PC-9 (cell line): Measurements from ENCODE around the gene MATCAP1. TPM values are rescaled to one million over a fixed set of nuclear protein-coding genes. Genes with fewer than 3 reads are reported as not detected.

ENCODE experiments used
- BruUV-seq: library from RNA; stranded (reverse); fragments of 400-500 nt; replicated peaks from 2 replicates; lab custom pipeline; 2021; lab: Mats Ljungman, UMichigan
- CTCF ChIA-PET: fragments of 300-600 bp; sonication (Branson Sonifier 250); formaldehyde crosslinking; loops from one replicate; lab custom pipeline; 2022; ENCODE audit warnings: antibody characterized with exemption; lab: Charles Lee
- POLR2A ChIA-PET: fragments of 300-600 bp; sonication (Branson Sonifier 250); formaldehyde crosslinking; loops from one replicate; lab custom pipeline; 2022; ENCODE audit warnings: antibody characterized with exemption; ENCODE audit not compliant: unreplicated experiment; lab: Charles Lee
- DNase-seq, 2 experiments: peaks; one replicate each; pipeline versions ENCODE4 v3.0.0 to v3.0.0-alpha.2; 2015 to 2022; ENCODE audit warnings: mixed read lengths in 1 of 2
- H2AFZ ChIP-seq: fragments of 200-600 bp; sonication (generic); 2 replicates; pipeline ENCODE4 v1.8.1; 2017; ENCODE audit warnings: antibody characterized with exemption
- H3F3A ChIP-seq: fragments of 200-600 bp; sonication (generic); 2 replicates; pipeline ENCODE4 v1.8.1; 2017; ENCODE audit warnings: antibody characterized with exemption, mild to moderate bottlenecking, low read depth; ENCODE audit not compliant: insufficient read depth
- H3K27ac ChIP-seq: fragments of 200-600 bp; sonication (generic); 2 replicates; pipeline ENCODE4 v1.6.1; 2016; ENCODE audit warnings: mixed run types
- H3K27me3 ChIP-seq: fragments of 200-600 bp; sonication (generic); 2 replicates; pipeline ENCODE4 v1.6.1; 2016; ENCODE audit warnings: low read depth, mixed run types; ENCODE audit not compliant: insufficient read depth
- H3K36me3 ChIP-seq: fragments of 200-600 bp; sonication (generic); 2 replicates; pipeline ENCODE4 v1.6.1; 2016; ENCODE audit warnings: low read depth, mixed run types
- H3K4me1 ChIP-seq: fragments of 200-600 bp; sonication (generic); replicated peaks from 2 replicates; pipeline ENCODE4 v1.6.1; 2016; ENCODE audit warnings: mixed run types; ENCODE audit not compliant: insufficient read depth
- H3K4me2 ChIP-seq: fragments of 200-600 bp; sonication (generic); 2 replicates; pipeline ENCODE4 v1.6.1; 2017; ENCODE audit warnings: mixed run types
- H3K4me3 ChIP-seq: fragments of 200-600 bp; sonication (generic); 2 replicates; pipeline ENCODE4 v1.6.1; 2016; ENCODE audit warnings: mixed run types
- H3K79me2 ChIP-seq: fragments of 200-600 bp; sonication (generic); 2 replicates; pipeline ENCODE4 v1.6.1; 2017; ENCODE audit warnings: low read depth, mixed run types
- H3K9me2 ChIP-seq: fragments of 200-600 bp; sonication (generic); 2 replicates; pipeline ENCODE4 v1.8.1; 2017; ENCODE audit warnings: mild to moderate bottlenecking; ENCODE audit not compliant: insufficient read depth
- H3K9me3 ChIP-seq: fragments of 200-600 bp; sonication (generic); 2 replicates; pipeline ENCODE4 v1.8.1; 2016; ENCODE audit warnings: low read depth; ENCODE audit not compliant: insufficient read depth
- H4K20me1 ChIP-seq: fragments of 200-600 bp; sonication (generic); 2 replicates; pipeline ENCODE4 v1.8.1; 2017; ENCODE audit not compliant: insufficient read depth
- CTCF ChIP-seq: fragments of 200-600 bp; sonication (generic); conservative IDR thresholded peaks from 2 replicates; pipeline ENCODE4 v1.6.1; 2017; ENCODE audit warnings: mixed run types, antibody characterized with exemption, mild to moderate bottlenecking, moderate library complexity
- EZH2 ChIP-seq: fragments of 200-600 bp; sonication (generic); IDR thresholded peaks from 2 replicates; pipeline ENCODE4 v1.8.0; 2017; ENCODE audit warnings: antibody characterized with exemption, low read depth
- intact Hi-C: fragments of 100-400 bp; cut with micrococcal nuclease; formaldehyde crosslinking; loops from one replicate; pipeline ENCODE4 v1.10.0; 2022; ENCODE audit not compliant: unreplicated experiment
- total RNA-seq: library from RNA; stranded (reverse); gene quantifications from 2 replicates; pipeline ENCODE4 v1.2.3, GENCODE V29; 2021

Gene MATCAP1
- total RNA-seq, 1 experiment from 2014 or later: 24.6 TPM

GRCh38 chr16:67191995-67192681, 8.4 kb upstream of the MATCAP1 start, which contains the start of gene E2F4:
Gene E2F4 (plus strand): TSS chr16:67192155. CDS start chr16:67192228, 73 bp downstream.
- Histone ChIP-seq H2AFZ (peak within 1 kb of the TSS; percentile 80), H3F3A (peaks cover 37% of the 10 kb centered on the region), H3K4me2 (peak within 1 kb of the TSS; percentile 96), H3K79me2 (peaks cover 36% of the 10 kb centered on the region), H3K27ac (no peak within 1 kb of the TSS), H3K4me3 (peak within 1 kb of the TSS; percentile 92), H3K36me3 (peaks cover 25% of the 10 kb centered on the region; the same call in 1 of the 2 replicates), H3K4me1 (peaks cover 32% of the 10 kb centered on the region), H3K9me3 (no peaks in the 10 kb centered on the region), H3K27me3 (no peaks in the 10 kb centered on the region), H4K20me1 (peaks cover 9% of the 10 kb centered on the region), H3K9me2 (no peaks in the 10 kb centered on the region)
- peak; percentile 80 to 87 for DNase-seq
- ChIA-PET POLR2A (no interaction called here), CTCF (interaction anchor here (0.6 to 0.7 kb wide), 4 partner anchors 9 to 310 kb away, joined by 3 to 4 read pairs (median 3); no protein-coding TSS in a partner anchor)
- intact Hi-C loops: loop anchor here (10.0 kb wide), 2 partner anchors 203 to 273 kb away; partner anchors contain the start of gene TPPP3
- TF ChIP-seq EZH2: no peak
- TF ChIP-seq CTCF: no peak
- BruUV-seq: no TSS peak

- Histone ChIP-seq H3K27ac (no peak overlapping the region), H3K4me2 (peak overlapping the region; percentile 96), H3K4me1 (peaks cover 31% of the 10 kb centered on the region), H3K79me2 (peaks cover 36% of the 10 kb centered on the region), H3K9me2 (no peaks in the 10 kb centered on the region), H3K9me3 (no peaks in the 10 kb centered on the region), H4K20me1 (peaks cover 9% of the 10 kb centered on the region), H3K27me3 (no peaks in the 10 kb centered on the region), H2AFZ (peak overlapping the region; percentile 58), H3F3A (peaks cover 31% of the 10 kb centered on the region), H3K36me3 (peaks cover 23% of the 10 kb centered on the region; the same call in 1 of the 2 replicates), H3K4me3 (peak overlapping the region; percentile 92; the same call in 1 of the 2 replicates)
- DNase-seq: no peak
- no TSS peak for BruUV-seq
- POLR2A ChIA-PET: no interaction called here
- TF ChIP-seq EZH2: no peak
- no peak for TF ChIP-seq CTCF
- CTCF ChIA-PET: no interaction called here
- intact Hi-C loops: loop anchor here (10.0 kb wide), 2 partner anchors 203 to 273 kb away; partner anchors contain the start of gene TPPP3
Observed at GRCh38 chr16:67191411-67191994, 7.7 kb upstream of the MATCAP1 start.
